ENCODE data around the gene SUCLG2.

DNA sequence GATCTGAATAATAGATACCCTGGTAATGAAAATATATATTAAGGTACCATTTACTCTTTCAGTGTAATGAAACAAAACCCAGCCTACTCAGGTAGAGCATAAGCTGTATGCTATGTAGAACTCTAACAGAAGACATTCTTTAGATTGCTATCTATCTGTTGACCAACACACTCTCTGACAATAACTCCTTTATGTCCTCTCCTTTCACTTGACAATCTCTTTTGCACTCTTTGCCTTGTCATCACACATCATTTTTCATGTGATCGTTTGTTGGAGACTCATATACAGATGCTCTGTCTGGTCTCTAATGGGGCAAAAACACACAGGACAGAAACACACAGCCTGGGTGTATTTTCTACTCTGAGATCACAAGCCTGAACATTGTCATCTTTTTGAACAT, 35.4 kb upstream of the SUCLG2 start:
- TF ChIP-seq, protein P1, sequence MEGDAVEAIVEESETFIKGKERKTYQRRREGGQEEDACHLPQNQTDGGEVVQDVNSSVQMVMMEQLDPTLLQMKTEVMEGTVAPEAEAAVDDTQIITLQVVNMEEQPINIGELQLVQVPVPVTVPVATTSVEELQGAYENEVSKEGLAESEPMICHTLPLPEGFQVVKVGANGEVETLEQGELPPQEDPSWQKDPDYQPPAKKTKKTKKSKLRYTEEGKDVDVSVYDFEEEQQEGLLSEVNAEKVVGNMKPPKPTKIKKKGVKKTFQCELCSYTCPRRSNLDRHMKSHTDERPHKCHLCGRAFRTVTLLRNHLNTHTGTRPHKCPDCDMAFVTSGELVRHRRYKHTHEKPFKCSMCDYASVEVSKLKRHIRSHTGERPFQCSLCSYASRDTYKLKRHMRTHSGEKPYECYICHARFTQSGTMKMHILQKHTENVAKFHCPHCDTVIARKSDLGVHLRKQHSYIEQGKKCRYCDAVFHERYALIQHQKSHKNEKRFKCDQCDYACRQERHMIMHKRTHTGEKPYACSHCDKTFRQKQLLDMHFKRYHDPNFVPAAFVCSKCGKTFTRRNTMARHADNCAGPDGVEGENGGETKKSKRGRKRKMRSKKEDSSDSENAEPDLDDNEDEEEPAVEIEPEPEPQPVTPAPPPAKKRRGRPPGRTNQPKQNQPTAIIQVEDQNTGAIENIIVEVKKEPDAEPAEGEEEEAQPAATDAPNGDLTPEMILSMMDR (IDR thresholded peaks at IDR 0.05), result no peak
- no peak for TF ChIP-seq POLR2A (IDR thresholded peaks at IDR 0.05)
